Activated T-helper 2 cell treated with anti-CD3 and anti-CD28 coated beads, Interferon-gamma antibody, Interleukin-2, Interleukin-4, amounts not matched to agents 10 μg/mL and 5 μg/mL and 100 μg/mL, durations not matched to agents 14 hours and 24 hours and 36 hours (primary cell): ENCODE measurements around the gene TOMM40. TPM values are rescaled to one million over a fixed set of nuclear protein-coding genes. Genes with fewer than 3 reads are reported as not detected.

Source experiments
- total RNA-seq: library from RNA; stranded (reverse); gene quantifications from 2 replicates; pipeline ENCODE4 v1.2.3, GENCODE V29; 2022

The TOMM40 gene
- total RNA-seq, 1 donor from 2014 or later = 152 TPM

Other genes starting within 250 kb of the TOMM40 start
- 24.5 and 25.2 TPM in 2 replicates for gene PVR, start 247.3 kb upstream of the TOMM40 start, total RNA-seq
- gene CEACAM19, start 219.8 kb upstream of the TOMM40 start, total RNA-seq = 1.3 and 1.5 TPM in 2 replicates
- not detected in 2 replicates for gene CEACAM16, start 192.1 kb upstream of the TOMM40 start, total RNA-seq
- gene BCL3, start 142.5 kb upstream of the TOMM40 start, total RNA-seq = 83.5 and 85.2 TPM in 2 replicates
- not detected in 2 replicates for gene CBLC, start 113.4 kb upstream of the TOMM40 start, total RNA-seq
- not detected in 2 replicates for gene BCAM, start 82.2 kb upstream of the TOMM40 start, total RNA-seq
- 0.27 and 0.37 TPM in 2 replicates for gene NECTIN2, start 45.0 kb upstream of the TOMM40 start, total RNA-seq
- gene APOE, start 14.5 kb downstream of the TOMM40 start, total RNA-seq = 0.94 TPM in 2 replicates
- gene APOC1, start 23.4 kb downstream of the TOMM40 start, total RNA-seq = 3.1 and 6.4 TPM in 2 replicates
- not detected in 2 replicates for gene APOC4, start 51.0 kb downstream of the TOMM40 start, total RNA-seq
- not detected in 2 replicates for gene APOC2, start 54.8 kb downstream of the TOMM40 start, total RNA-seq
- gene CLPTM1, start 64.1 kb downstream of the TOMM40 start, total RNA-seq = 68.7 and 72.7 TPM in 2 replicates
- 62.7 and 70.3 TPM in 2 replicates for gene RELB, start 110.2 kb downstream of the TOMM40 start, total RNA-seq
- 102 and 105 TPM in 2 replicates for gene CLASRP, start 147.8 kb downstream of the TOMM40 start, total RNA-seq
- gene ZNF296, start 185.2 kb downstream of the TOMM40 start, total RNA-seq = 3.9 and 5.8 TPM in 2 replicates
- 44.9 and 49.4 TPM in 2 replicates for gene GEMIN7, start 188.0 kb downstream of the TOMM40 start, total RNA-seq
- gene PPP1R37, start 201.9 kb downstream of the TOMM40 start, total RNA-seq = 15.7 and 18.4 TPM in 2 replicates